A673 (cell line): Measurements from ENCODE around the gene TAS1R1. TPM values are rescaled to one million over a fixed set of nuclear protein-coding genes. Genes with fewer than 3 reads are reported as not detected.

Experiments used
- BruUV-seq: library from RNA; stranded (reverse); fragments of 400-500 nt; replicated peaks from 2 replicates; lab custom pipeline; 2021; lab: Mats Ljungman, UMichigan
- CTCF ChIA-PET: fragments of 300-600 bp; sonication (Branson Sonifier 250); formaldehyde crosslinking; loops from one replicate; lab custom pipeline; 2022; ENCODE audit warnings: antibody characterized with exemption; lab: Charles Lee
- POLR2A ChIA-PET: fragments of 300-600 bp; sonication (Branson Sonifier 250); formaldehyde crosslinking; loops from one replicate; lab custom pipeline; 2022; ENCODE audit warnings: antibody characterized with exemption; ENCODE audit not compliant: low non-redundant PET; lab: Charles Lee
- DNase-seq: peaks from one replicate; pipeline ENCODE4 v3.0.0-alpha.2; 2015; ENCODE audit warnings: low spot score
- H3K27ac ChIP-seq: fragments of 200-600 bp; sonication (generic); 2 replicates; pipeline ENCODE4 v1.5.1; 2016; ENCODE audit warnings: mixed run types, low read depth, mild to moderate bottlenecking, mixed read lengths, antibody characterized with exemption, low read length; ENCODE audit not compliant: poor library complexity, severe bottlenecking
- H3K27me3 ChIP-seq: fragments of 200-600 bp; sonication (generic); replicated peaks from 2 replicates; pipeline ENCODE4 v1.6.1; 2017; ENCODE audit warnings: mixed run types, low read depth, mild to moderate bottlenecking, mixed read lengths, antibody characterized with exemption, low read length; ENCODE audit not compliant: insufficient read depth, poor library complexity
- H3K36me3 ChIP-seq: fragments of 200-600 bp; sonication (generic); 2 replicates; pipeline ENCODE4 v1.6.1; 2016; ENCODE audit warnings: mixed run types, mild to moderate bottlenecking, mixed read lengths, antibody characterized with exemption, low read length; ENCODE audit not compliant: insufficient read depth, poor library complexity, severe bottlenecking
- H3K4me1 ChIP-seq: fragments of 200-600 bp; sonication (generic); 2 replicates; pipeline ENCODE4 v1.6.1; 2017; ENCODE audit warnings: mixed run types, mild to moderate bottlenecking, mixed read lengths, antibody characterized with exemption, low read length; ENCODE audit not compliant: insufficient read depth, poor library complexity, severe bottlenecking
- H3K4me3 ChIP-seq: fragments of 200-600 bp; sonication (generic); 2 replicates; pipeline ENCODE4 v1.5.1; 2016; ENCODE audit warnings: low read depth, mixed run types, mild to moderate bottlenecking, mixed read lengths, low read length; ENCODE audit not compliant: poor library complexity, severe bottlenecking
- H3K9me3 ChIP-seq: fragments of 200-600 bp; sonication (generic); 2 replicates; pipeline ENCODE4 v1.6.1; 2016; ENCODE audit warnings: mixed run types, low read depth, mild to moderate bottlenecking, mixed read lengths, antibody characterized with exemption, low read length; ENCODE audit not compliant: poor library complexity, severe bottlenecking
- CTCF ChIP-seq: fragments of 300-800, 200-600 bp; sonication (generic); conservative IDR thresholded peaks from 2 replicates; pipeline ENCODE4 v1.5.1; 2017; ENCODE audit warnings: low read depth, mild to moderate bottlenecking, antibody characterized with exemption, low read length, moderate library complexity, mixed read lengths
- EZH2 ChIP-seq: fragments of 200-600 bp; sonication (generic); IDR thresholded peaks from 2 replicates; pipeline ENCODE4 v1.6.1; 2017; ENCODE audit warnings: borderline replicate concordance, low read depth, mild to moderate bottlenecking, mixed read lengths, antibody characterized with exemption, low read length; ENCODE audit not compliant: poor library complexity, severe bottlenecking
- intact Hi-C: fragments of 100-400 bp; cut with micrococcal nuclease; formaldehyde crosslinking; loops from one replicate; pipeline ENCODE4 v1.10.0; 2022; ENCODE audit not compliant: unreplicated experiment
- total RNA-seq: library from RNA; stranded (reverse); gene quantifications from 2 replicates; pipeline ENCODE4 v1.2.3, GENCODE V29; 2021

Gene TAS1R1
- total RNA-seq, 1 experiment from 2014 or later: not detected

- no peak overlapping the region for H3K27ac ChIP-seq
- H3K9me3 ChIP-seq: no peaks in the 10 kb centered on the region
- POLR2A ChIA-PET: no interaction called here
- H3K4me1 ChIP-seq: no peaks in the 10 kb centered on the region
- no peaks in the 10 kb centered on the region for H3K27me3 ChIP-seq
- DNase-seq: no peak
- no peak overlapping the region for H3K4me3 ChIP-seq
- intact Hi-C loops: no loop called here
- TF ChIP-seq CTCF (no peak), EZH2 (no peak)
- CTCF ChIA-PET: no interaction called here
- no peaks in the 10 kb centered on the region for H3K36me3 ChIP-seq
- BruUV-seq: no TSS peak
These were observed 45.2 kb upstream of the TAS1R1 start for GRCh38 chr1:6509919-6510291.

- H3K4me3 ChIP-seq: no peak overlapping the region
- ChIA-PET POLR2A (no interaction called here), CTCF (no interaction called here)
- no TSS peak for BruUV-seq
- H3K27ac ChIP-seq: no peak overlapping the region
- no peaks in the 10 kb centered on the region for H3K27me3 ChIP-seq
- H3K9me3 ChIP-seq: no peaks in the 10 kb centered on the region
- DNase-seq: no peak
- no peaks in the 10 kb centered on the region for H3K36me3 ChIP-seq
- TF ChIP-seq CTCF: no peak
- no peaks in the 10 kb centered on the region for H3K4me1 ChIP-seq
- intact Hi-C loops: no loop called here
These were observed 44.6 kb upstream of the TAS1R1 start for GRCh38 chr1:6510493-6510892.

- no peaks in the 10 kb centered on the region for H3K4me1 ChIP-seq
- no peak overlapping the region for H3K4me3 ChIP-seq
- ChIA-PET CTCF (no interaction called here), POLR2A (no interaction called here)
- H3K9me3 ChIP-seq: no peaks in the 10 kb centered on the region
- TF ChIP-seq EZH2 (no peak), CTCF (no peak)
- DNase-seq: no peak
- intact Hi-C loops: no loop called here
- H3K27ac ChIP-seq: no peak overlapping the region
- no peaks in the 10 kb centered on the region for H3K27me3 ChIP-seq
- H3K36me3 ChIP-seq: no peaks in the 10 kb centered on the region
- no TSS peak for BruUV-seq
These were observed 44.1 kb upstream of the TAS1R1 start for GRCh38 chr1:6511056-6511455.
